PC-9 (cell line): ENCODE measurements around the gene SLC52A1. TPM values are rescaled to one million over a fixed set of nuclear protein-coding genes. Genes with fewer than 3 reads are reported as not detected.

ENCODE experiments used
- BruUV-seq: library from RNA; stranded (reverse); fragments of 400-500 nt; replicated peaks from 2 replicates; lab custom pipeline; 2021; lab: Mats Ljungman, UMichigan
- CTCF ChIA-PET: fragments of 300-600 bp; sonication (Branson Sonifier 250); formaldehyde crosslinking; loops from one replicate; lab custom pipeline; 2022; ENCODE audit warnings: antibody characterized with exemption; lab: Charles Lee
- POLR2A ChIA-PET: fragments of 300-600 bp; sonication (Branson Sonifier 250); formaldehyde crosslinking; loops from one replicate; lab custom pipeline; 2022; ENCODE audit warnings: antibody characterized with exemption; ENCODE audit not compliant: unreplicated experiment; lab: Charles Lee
- DNase-seq, 2 experiments: peaks; one replicate each; pipeline versions ENCODE4 v3.0.0 to v3.0.0-alpha.2; 2015 to 2022; ENCODE audit warnings: mixed read lengths in 1 of 2
- H2AFZ ChIP-seq: fragments of 200-600 bp; sonication (generic); 2 replicates; pipeline ENCODE4 v1.8.1; 2017; ENCODE audit warnings: antibody characterized with exemption
- H3F3A ChIP-seq: fragments of 200-600 bp; sonication (generic); 2 replicates; pipeline ENCODE4 v1.8.1; 2017; ENCODE audit warnings: antibody characterized with exemption, mild to moderate bottlenecking, low read depth; ENCODE audit not compliant: insufficient read depth
- H3K27ac ChIP-seq: fragments of 200-600 bp; sonication (generic); 2 replicates; pipeline ENCODE4 v1.6.1; 2016; ENCODE audit warnings: mixed run types
- H3K27me3 ChIP-seq: fragments of 200-600 bp; sonication (generic); 2 replicates; pipeline ENCODE4 v1.6.1; 2016; ENCODE audit warnings: low read depth, mixed run types; ENCODE audit not compliant: insufficient read depth
- H3K36me3 ChIP-seq: fragments of 200-600 bp; sonication (generic); 2 replicates; pipeline ENCODE4 v1.6.1; 2016; ENCODE audit warnings: low read depth, mixed run types
- H3K4me1 ChIP-seq: fragments of 200-600 bp; sonication (generic); replicated peaks from 2 replicates; pipeline ENCODE4 v1.6.1; 2016; ENCODE audit warnings: mixed run types; ENCODE audit not compliant: insufficient read depth
- H3K4me2 ChIP-seq: fragments of 200-600 bp; sonication (generic); 2 replicates; pipeline ENCODE4 v1.6.1; 2017; ENCODE audit warnings: mixed run types
- H3K4me3 ChIP-seq: fragments of 200-600 bp; sonication (generic); 2 replicates; pipeline ENCODE4 v1.6.1; 2016; ENCODE audit warnings: mixed run types
- H3K79me2 ChIP-seq: fragments of 200-600 bp; sonication (generic); 2 replicates; pipeline ENCODE4 v1.6.1; 2017; ENCODE audit warnings: low read depth, mixed run types
- H3K9me2 ChIP-seq: fragments of 200-600 bp; sonication (generic); 2 replicates; pipeline ENCODE4 v1.8.1; 2017; ENCODE audit warnings: mild to moderate bottlenecking; ENCODE audit not compliant: insufficient read depth
- H3K9me3 ChIP-seq: fragments of 200-600 bp; sonication (generic); 2 replicates; pipeline ENCODE4 v1.8.1; 2016; ENCODE audit warnings: low read depth; ENCODE audit not compliant: insufficient read depth
- H4K20me1 ChIP-seq: fragments of 200-600 bp; sonication (generic); 2 replicates; pipeline ENCODE4 v1.8.1; 2017; ENCODE audit not compliant: insufficient read depth
- EZH2 ChIP-seq: fragments of 200-600 bp; sonication (generic); IDR thresholded peaks from 2 replicates; pipeline ENCODE4 v1.8.0; 2017; ENCODE audit warnings: antibody characterized with exemption, low read depth
- intact Hi-C: fragments of 100-400 bp; cut with micrococcal nuclease; formaldehyde crosslinking; loops from one replicate; pipeline ENCODE4 v1.10.0; 2022; ENCODE audit not compliant: unreplicated experiment
- total RNA-seq: library from RNA; stranded (reverse); gene quantifications from 2 replicates; pipeline ENCODE4 v1.2.3, GENCODE V29; 2021
- TF ChIP-seq, protein P1 (sequence below): fragments of 200-600 bp; sonication (generic); conservative IDR thresholded peaks from 2 replicates; pipeline ENCODE4 v1.6.1; 2017; ENCODE audit warnings: mixed run types, antibody characterized with exemption, mild to moderate bottlenecking, moderate library complexity

The SLC52A1 gene
- total RNA-seq, 1 experiment from 2014 or later: 0.28 TPM

- no peak overlapping the region for H3K4me3 ChIP-seq
- H3K27ac ChIP-seq: no peak overlapping the region
- H3K4me2 ChIP-seq: no peak overlapping the region
- H2AFZ ChIP-seq: no peak overlapping the region
- DNase-seq: no peak
- intact Hi-C loops: no loop called here
- H3K36me3 ChIP-seq: 0 out of 2 replicates have a peak, but pooled peaks cover 7% of the 10 kb centered on the region
- peaks cover 19% of the 10 kb centered on the region; the same call in 1 of the 2 replicates for H3F3A ChIP-seq
- no peaks in the 10 kb centered on the region for H3K9me2 ChIP-seq
- ChIA-PET POLR2A (interaction anchor here (0.6 to 0.7 kb wide), 2 partner anchors 12 to 17 kb away, joined by 3 to 16 read pairs; no protein-coding TSS in a partner anchor), CTCF (no interaction called here)
- TF ChIP-seq, protein P1, sequence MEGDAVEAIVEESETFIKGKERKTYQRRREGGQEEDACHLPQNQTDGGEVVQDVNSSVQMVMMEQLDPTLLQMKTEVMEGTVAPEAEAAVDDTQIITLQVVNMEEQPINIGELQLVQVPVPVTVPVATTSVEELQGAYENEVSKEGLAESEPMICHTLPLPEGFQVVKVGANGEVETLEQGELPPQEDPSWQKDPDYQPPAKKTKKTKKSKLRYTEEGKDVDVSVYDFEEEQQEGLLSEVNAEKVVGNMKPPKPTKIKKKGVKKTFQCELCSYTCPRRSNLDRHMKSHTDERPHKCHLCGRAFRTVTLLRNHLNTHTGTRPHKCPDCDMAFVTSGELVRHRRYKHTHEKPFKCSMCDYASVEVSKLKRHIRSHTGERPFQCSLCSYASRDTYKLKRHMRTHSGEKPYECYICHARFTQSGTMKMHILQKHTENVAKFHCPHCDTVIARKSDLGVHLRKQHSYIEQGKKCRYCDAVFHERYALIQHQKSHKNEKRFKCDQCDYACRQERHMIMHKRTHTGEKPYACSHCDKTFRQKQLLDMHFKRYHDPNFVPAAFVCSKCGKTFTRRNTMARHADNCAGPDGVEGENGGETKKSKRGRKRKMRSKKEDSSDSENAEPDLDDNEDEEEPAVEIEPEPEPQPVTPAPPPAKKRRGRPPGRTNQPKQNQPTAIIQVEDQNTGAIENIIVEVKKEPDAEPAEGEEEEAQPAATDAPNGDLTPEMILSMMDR: no peak
- no peak for TF ChIP-seq EZH2
- BruUV-seq: no TSS peak
- H3K9me3 ChIP-seq: no peaks in the 10 kb centered on the region
- no peaks in the 10 kb centered on the region for H3K79me2 ChIP-seq
- H3K4me1 ChIP-seq: peaks cover 12% of the 10 kb centered on the region; the same call in 1 of the 2 replicates
- H4K20me1 ChIP-seq: no peaks in the 10 kb centered on the region
- H3K27me3 ChIP-seq: no peaks in the 10 kb centered on the region
Observed at GRCh38 chr17:5023588-5024147, 11.6 kb downstream of the SLC52A1 start.

DNA sequence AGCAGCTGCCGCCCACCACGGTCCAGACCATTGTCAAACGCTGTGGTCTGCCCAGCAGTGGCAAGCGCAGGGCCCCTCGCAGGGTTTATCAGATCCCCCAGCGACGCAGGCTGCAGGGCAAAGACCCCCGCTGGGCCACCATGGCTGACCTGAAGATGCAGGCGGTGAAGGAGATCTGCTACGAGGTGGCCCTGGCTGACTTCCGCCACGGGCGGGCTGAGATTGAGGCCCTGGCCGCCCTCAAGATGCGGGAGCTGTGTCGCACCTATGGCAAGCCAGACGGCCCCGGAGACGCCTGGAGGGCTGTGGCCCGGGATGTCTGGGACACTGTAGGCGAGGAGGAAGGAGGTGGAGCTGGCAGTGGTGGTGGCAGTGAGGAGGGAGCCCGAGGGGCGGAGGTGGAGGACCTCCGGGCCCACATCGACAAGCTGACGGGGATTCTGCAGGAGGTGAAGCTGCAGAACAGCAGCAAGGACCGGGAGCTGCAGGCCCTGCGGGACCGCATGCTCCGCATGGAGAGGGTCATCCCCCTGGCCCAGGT, 13.0 kb downstream of the SLC52A1 start:
- Histone ChIP-seq H3K79me2 (no peaks in the 10 kb centered on the region), H3K36me3 (0 out of 2 replicates have a peak, but pooled peaks cover 7% of the 10 kb centered on the region), H3K4me3 (no peak overlapping the region), H3K4me1 (peaks cover 12% of the 10 kb centered on the region; the same call in 1 of the 2 replicates), H3K9me2 (no peaks in the 10 kb centered on the region), H3K27me3 (no peaks in the 10 kb centered on the region), H4K20me1 (no peaks in the 10 kb centered on the region), H3F3A (peaks cover 19% of the 10 kb centered on the region; the same call in 1 of the 2 replicates), H2AFZ (no peak overlapping the region), H3K27ac (no peak overlapping the region), H3K9me3 (no peaks in the 10 kb centered on the region), H3K4me2 (no peak overlapping the region)
- TF ChIP-seq, protein P1: no peak
- no peak for TF ChIP-seq EZH2
- no TSS peak for BruUV-seq
- no peak for DNase-seq
- ChIA-PET CTCF (no interaction called here), POLR2A (no interaction called here)
- intact Hi-C loops: no loop called here

DNA sequence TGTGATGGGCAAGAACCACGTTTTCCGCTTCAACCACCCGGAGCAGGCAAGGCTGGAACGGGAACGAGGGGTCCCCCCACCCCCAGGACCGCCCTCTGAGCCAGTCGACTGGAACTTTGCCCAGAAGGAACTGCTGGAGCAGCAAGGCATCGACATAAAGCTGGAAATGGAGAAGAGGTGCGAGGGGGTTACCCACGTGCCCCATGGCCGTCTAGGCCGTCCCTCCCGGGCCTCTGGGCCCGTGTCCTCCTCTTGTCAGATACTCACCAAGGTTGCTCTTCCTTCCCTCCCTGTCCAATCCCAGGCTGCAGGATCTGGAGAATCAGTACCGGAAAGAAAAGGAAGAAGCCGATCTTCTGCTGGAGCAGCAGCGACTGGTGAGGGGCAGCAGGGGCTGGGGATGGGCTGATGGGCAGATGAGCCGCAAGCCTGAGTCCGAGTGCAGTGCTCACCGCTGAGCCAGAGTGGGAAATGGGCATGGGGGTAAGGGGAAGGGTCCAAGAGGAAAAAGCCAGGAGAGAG, 14.7 kb downstream of the SLC52A1 start:
- no peak overlapping the region for H3K27ac ChIP-seq
- H3K9me2 ChIP-seq: no peaks in the 10 kb centered on the region
- no peaks in the 10 kb centered on the region for H3K27me3 ChIP-seq
- no peak for DNase-seq
- H2AFZ ChIP-seq: no peak overlapping the region
- TF ChIP-seq, protein P1: no peak
- no peak for TF ChIP-seq EZH2
- intact Hi-C loops: no loop called here
- 0 out of 2 replicates have a peak, but pooled peaks cover 7% of the 10 kb centered on the region for H3K36me3 ChIP-seq
- POLR2A ChIA-PET: no interaction called here
- no peaks in the 10 kb centered on the region for H3K9me3 ChIP-seq
- no peaks in the 10 kb centered on the region for H4K20me1 ChIP-seq
- CTCF ChIA-PET: no interaction called here
- H3K4me1 ChIP-seq: 0 out of 2 replicates have a peak, but pooled peaks cover 4% of the 10 kb centered on the region
- H3K79me2 ChIP-seq: no peaks in the 10 kb centered on the region
- H3F3A ChIP-seq: peaks cover 10% of the 10 kb centered on the region; the same call in 1 of the 2 replicates
- H3K4me2 ChIP-seq: no peak overlapping the region
- H3K4me3 ChIP-seq: no peak overlapping the region
- no TSS peak for BruUV-seq
